HG03558 (cell line): ENCODE results near the gene DCC.

Source experiments
- ATAC-seq: cut with Tn5 transposase; IDR thresholded peaks from one replicate; pipeline ENCODE4 v1.9.1; 2021; ENCODE audit warnings: moderate number of reproducible peaks; ENCODE audit not compliant: unreplicated experiment; ENCODE audit errors: extremely low read depth

The DCC gene

DNA sequence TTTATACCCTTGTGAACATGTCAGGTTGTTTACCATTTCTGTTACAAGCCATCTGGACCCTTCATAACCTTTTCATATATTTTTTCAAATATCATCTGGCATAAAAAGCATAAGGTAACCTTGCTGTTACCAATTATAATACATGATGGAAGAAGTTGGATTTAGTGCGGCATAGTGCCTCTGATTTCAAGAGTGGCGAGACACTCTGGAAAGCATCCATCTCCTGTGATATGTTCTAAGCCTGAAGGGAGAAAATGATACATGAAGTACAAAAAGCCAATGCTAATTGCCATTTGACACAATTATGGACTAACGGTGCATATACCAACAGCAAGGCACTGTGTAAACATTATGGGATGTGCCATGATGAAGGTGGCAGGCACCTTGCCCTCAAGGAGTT, 75.1 kb downstream of the DCC start:
- ATAC-seq: no peak

DNA sequence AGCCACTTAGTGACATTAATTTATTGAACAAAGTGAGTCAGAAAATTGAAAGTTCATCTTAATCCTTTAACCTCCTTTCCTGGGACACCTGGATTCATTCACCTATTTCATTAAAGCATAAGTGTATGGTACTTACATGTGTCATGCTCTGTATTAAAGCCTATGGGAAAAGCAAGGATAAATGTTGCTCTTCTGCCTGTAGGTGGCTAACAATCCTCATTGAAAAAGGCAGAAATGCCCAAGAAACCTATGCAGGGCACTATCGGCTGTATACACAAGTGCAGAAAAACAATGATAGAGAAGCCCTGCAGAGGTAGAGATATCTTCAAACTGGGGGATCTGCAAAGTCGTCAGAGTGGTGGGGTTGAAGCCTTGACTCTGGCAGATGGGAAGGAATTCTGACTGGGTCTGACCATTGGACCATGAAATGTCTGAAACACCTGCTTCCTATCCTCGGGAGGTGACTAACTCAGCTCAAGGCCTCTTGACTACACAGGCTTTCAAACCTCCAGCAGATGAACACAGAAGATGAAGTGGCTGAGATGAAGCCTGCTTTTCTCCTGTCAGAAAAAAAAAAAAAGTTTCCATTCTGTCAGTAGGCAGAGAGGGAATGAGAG, 83.1 kb downstream of the DCC start:
- ATAC-seq: no peak

DNA sequence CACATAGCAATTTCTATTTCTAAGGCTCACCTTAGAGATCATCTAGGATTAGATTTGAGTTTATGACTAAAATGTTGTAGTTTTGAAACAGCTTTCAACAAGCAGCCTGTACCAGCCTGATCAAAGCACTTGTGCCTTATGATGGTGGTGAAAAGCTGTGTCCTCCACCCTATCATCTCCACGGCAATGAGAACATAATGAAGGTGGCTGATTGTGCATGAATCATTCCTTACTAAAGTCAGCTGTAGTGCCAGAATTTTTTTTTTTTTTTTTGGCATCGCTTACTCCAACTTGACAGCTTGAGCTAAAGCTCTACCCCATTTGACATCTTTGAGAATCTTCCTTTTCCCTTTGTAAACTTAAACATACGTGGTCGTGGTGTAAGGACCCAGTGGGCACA, 86.0 kb downstream of the DCC start:
- ATAC-seq: no peak

DNA sequence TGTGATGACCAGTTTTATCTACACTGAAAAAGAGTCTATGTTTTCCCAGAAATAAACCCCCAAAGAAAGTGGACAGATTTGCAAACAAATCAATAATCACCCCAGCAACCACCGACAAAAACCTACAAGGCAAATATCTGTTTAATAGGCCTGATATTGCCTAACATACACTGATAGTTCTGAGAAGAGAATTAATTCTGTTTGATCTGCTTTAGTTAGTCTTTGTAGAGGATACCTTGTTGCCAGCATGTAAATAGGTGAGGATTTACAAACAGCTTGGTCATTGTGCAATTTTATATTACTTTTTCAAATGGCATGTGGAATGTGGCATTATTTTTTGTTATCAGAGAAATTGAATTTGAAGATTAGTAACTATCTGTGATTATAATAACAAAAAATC, 86.5 kb downstream of the DCC start:
- no peak for ATAC-seq

DNA sequence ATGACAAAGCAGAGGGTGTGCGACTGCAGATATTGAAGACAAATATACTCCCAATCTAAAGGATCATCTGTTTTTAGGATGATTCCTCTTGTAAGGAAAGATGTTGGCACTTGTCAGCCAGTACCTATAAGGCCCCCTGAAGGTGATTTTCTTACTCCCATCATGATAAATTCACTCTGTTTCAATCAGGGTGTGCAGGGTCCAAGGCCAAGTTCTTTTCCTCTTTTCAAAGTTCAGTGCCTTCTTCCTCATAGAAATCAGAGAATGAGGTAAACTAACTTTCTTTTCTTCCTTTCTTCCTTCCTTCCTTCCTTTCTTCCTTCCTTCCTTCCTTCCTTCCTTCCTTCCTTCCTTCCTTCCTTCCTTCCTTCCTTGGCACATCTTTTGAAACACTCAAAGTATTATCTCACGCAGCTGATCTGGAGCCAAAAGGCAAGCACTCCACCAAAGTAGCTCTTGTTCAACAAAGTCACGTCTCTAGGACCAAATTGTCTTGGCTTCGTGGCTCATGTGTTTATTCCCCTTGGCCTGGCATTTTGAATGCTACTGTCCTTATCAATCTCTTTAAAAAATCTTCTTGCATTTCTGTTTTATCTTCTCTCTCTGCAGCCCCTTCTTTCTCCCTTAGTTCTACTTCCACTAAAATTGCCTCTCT, 87.7 kb downstream of the DCC start:
- ATAC-seq: no peak

DNA sequence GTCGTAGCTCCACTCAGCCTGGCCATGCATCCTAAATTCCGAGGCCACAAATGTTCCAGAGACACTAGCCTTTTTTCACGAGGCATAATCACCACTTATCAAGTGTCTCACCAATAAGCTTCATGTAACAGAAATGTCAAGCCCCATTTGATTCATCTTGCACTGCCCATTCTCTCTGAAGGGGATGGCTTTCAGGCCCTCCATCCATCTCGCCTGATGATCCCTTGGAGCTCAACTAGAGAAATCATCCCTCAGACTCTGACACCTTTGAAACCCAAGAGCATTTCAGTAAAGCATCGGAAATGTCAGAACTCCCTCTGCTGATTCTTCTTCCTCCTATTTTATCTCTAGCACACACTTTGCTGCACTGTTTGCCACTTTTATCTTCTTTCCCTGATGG, 91.7 kb downstream of the DCC start:
- no peak for ATAC-seq

DNA sequence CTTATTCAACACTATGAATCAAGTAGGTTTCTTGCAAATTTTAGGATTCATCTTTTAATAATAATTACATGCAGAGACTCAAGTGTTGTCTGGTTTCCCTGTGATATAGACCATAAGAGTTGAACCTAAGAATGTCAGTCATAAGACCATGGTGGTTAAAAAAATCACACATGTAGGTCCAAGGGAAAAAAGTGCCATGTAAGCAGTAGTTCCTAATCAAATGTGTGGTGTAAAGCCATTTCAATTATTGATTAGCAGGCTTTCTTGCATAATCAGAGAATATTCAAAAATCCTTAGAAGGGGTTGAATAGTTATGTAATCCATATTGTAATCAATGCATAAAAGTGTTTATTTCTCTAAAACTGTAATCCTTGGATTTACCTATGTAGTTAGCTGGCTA, 93.8 kb downstream of the DCC start:
- ATAC-seq: no peak

DNA sequence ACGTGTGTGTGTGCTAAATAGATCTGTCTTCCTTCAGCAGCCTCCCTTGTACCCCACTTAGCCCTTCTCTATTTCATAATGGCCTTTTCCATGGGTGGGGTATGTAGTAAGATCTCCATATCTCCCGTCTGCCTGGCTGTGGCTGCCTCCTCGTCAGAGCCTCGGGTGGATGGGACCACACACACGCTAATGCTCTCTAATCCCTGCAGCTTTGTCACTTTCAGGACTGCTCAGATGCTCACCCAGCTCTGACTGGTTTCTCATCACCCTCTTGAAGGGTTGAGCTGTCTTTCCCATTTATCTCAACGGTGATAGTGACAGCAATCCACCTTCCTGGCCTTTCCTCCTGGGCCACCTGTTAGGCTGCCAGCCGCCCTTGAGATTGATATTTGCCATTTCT, 95.3 kb downstream of the DCC start:
- no peak for ATAC-seq

DNA sequence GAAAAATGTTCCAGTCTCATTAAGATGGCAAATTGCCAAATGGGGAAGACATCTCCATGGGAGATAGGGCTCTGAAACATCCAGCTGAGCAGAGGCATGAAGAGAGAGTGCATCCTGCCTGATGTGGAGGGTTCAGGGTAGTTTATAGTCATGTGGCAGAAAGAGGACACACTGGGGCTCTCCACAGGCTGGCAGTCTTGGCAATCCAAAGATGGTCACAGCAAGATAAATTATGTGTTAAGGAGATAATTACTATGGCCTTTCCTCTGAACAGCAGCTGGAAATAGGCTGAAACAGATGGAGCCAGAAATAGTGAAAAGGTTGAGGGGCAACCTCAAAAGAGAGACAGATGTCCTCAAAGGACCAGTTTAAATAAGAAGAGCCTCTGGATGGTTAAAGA, 97.2 kb downstream of the DCC start:
- no peak for ATAC-seq

DNA sequence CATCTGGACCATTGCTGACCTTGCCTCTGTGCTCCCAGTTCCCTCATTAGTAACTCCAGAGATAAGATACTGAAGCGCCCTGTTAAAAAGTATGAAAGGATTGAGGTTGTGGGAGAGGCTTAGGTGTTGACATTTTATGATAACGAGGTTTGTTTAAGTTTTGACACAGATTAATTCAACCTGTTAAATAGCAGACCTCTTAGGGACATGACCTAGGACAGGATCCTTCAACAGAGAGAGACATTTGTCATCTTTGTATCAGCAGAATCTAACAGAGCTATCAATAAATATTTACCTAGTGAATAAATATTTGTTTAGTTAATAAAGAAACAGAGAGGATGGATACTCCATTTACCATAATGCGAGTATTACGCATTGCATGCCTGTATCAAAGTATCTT, 99.5 kb downstream of the DCC start:
- no peak for ATAC-seq

DNA sequence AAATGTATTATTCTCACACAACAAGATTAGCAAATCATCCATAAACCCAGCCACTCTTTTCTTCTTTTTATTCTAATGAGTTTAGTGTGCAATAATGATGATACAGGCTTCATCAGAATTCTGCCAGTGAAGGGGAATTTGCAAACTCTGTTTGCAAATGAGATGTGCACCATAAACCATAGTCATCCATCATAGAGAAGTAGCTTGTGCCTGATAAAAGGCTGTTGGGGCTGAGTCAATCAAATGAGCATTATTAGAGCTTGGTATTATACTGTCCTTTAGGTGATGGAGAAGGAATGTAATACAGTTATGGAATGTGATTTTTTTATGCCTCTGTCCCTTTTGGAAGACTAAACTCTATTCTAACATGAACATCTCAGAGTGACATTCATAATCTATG, 101.8 kb downstream of the DCC start:
- no peak for ATAC-seq

DNA sequence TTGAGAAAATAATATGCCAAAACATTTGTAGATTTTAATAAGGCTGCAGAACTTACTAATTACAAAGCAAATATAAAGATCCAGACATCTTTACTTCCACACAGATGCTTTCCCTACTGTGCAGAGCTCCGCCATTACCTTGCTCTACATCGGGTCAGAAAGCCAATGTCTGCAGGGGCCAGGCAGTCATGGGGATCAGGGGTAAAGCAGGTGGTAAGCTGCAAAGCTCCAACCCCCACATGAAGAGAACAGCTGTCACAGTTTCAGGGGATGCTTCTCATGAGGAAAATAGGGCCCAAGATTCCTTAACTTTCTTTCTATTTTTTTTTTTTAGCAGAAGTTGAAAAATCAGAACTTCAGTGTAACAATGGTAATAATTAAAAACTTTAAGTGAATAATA, 102.7 kb downstream of the DCC start:
- ATAC-seq: no peak

DNA sequence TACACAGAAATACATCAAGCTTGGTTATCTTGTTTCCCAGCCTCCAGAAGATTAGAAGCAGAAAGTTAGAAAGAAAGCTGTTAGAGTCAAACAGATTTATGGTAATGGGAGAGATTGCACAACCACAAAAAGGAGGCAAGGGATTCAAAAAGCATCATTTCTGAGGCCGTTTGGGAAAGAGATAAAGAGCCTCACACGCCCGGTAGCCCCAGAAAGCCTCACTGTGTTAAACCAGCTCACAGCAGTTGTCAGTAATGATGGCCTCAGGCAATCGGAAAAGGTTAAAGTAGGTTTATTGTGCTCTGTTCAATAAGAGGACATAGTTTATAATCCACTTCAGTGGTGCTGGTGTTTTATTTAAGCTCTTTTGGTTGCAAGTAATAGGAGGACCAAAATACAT, 111.3 kb downstream of the DCC start:
- no peak for ATAC-seq

DNA sequence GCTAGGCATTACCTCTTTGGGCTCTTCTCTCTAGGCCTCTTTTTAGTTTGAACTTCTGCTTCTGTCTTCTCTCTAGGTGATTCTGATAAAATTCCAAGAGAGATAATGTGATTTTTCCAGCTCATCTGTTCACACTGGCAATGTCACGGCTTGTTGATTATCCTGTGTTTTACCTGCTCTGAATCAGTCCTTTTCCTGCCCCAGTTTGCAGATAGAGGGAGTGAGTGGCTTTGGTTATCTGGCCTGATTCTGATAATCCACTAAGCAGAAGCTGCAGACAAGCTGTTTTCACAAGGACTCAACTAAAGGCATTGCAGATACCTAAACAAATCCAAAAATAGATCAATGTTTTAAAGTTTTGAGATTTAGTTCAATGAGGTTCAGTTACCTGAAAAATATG, 111.9 kb downstream of the DCC start:
- no peak for ATAC-seq

DNA sequence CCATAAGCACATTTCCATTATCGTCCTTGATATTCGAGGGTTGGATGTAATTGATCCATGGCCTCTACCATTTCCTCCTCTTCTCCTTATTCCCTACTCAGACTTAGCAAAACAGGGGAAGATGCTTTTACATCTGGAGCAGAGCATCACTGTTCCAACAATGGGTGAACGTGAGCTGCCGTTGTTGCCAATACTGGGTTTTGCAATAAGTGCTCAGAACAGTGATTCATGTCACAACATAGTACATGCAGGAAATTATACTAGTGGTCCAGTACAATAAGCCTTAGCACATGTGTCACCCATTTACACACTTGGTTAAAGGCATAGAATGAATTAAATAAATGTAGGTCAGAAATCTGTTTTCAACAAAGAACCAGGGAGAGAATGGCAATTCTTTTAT, 112.4 kb downstream of the DCC start:
- no peak for ATAC-seq

DNA sequence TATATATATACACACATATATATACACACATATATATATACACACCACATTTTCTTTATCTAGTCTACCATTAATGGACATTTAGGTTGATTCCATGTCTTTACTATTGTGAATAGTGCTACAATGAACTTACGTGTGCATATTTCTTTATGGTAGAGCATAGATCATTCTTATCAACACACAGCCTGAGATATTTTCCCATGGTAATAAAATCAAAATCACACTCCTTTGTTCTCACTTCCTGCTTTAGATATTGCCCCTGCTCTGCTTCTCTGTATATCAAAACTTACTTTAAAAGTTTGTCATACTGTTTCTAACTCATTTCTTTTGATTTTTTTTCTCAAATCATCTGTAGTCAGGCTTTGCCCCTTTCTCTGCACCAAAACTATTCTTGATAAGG, 119.9 kb downstream of the DCC start:
- no peak for ATAC-seq

DNA sequence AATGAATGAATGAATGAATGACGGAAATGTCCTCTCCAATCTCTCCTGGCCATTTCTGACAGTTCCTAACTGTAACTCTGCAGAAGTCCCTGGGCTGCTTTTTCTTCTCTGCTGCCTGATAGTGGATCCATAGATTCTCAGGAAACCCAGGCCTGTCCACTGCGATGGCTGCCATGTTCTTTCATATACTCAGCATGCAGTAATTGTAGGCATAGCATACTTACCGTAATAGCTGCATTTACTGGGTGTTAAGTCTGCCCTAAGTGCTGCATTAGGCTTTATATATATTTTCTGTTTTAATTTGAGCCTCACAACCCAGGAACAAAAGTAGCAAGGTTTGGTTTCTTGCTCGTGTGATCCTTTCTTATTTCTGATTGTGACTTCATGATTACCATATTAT, 122.9 kb downstream of the DCC start:
- ATAC-seq: no peak

DNA sequence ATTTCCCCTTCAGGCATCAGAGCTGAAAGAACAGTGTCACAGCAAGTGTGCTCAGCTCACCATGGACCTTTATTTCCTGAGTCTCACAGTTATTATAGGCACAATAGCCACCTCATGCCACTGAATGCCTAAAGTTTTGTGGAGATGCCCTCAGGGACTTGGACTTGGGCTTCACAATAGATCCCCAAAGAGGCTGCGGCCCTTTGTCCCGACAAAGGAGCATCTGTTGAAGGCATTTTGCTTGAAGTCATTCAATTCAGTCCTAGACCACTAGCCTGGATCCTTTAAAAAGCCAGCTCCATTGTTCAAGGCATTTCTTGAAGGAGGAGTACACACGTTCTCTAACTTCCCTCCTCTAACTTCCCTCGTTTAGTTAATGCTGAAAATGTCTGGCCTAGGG, 125.4 kb downstream of the DCC start:
- ATAC-seq: no peak

DNA sequence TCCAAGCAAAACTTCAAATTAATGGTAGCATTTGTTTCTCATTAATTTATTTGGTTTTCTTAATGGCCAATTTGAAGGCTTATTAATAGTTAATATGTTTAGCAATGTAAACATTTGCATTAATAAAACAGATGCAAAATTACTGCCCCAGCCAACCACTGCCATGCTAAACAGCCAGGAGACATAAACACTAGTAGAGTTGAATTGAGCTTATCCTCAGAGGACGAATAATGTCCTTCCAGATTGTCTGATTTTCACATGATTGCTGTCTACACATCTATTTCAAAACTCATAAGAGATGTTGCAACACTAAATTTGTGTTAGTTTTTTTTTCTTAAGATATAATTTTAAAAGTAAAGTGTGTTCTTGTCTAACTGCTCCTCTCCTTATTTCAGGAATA, 128.5 kb downstream of the DCC start:
- ATAC-seq: no peak

DNA sequence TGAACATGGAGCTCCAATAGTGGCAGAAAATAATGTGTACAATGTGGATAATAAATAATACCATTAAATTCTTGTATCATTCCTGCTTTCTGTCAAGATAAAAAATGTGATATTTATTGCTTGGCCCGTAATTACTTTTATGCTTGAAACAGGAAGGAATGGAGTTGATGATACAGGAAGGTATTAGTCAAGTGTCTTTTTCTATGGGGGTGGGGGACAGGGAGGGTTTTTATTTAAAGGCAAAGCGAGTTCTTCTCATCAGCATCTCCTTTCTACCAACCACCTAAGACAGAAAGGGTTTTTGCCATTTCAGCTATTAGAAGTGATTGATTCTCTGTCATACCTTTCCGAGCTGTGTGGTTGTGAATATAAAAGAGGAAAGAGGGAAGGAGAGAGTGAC, 135.3 kb downstream of the DCC start:
- no peak for ATAC-seq

DNA sequence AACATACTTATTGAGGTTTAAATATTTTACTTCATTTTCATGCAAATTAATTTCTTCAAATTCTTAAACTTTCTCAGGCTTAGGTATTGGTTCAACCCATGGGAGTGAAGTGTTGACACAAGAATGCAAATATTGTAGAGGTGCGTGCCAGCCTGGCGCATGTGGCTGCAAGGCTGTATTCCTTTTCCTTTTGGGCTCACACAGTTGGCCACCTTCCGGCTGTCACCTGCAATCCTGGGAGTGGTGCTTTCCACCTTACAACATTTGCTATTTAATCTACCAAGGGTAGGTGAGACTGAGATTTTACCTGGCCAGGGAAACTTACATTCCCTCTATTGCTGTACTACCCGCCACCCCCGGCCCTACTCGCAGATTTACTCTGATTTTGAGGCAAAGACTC, 141.1 kb downstream of the DCC start:
- ATAC-seq: no peak

DNA sequence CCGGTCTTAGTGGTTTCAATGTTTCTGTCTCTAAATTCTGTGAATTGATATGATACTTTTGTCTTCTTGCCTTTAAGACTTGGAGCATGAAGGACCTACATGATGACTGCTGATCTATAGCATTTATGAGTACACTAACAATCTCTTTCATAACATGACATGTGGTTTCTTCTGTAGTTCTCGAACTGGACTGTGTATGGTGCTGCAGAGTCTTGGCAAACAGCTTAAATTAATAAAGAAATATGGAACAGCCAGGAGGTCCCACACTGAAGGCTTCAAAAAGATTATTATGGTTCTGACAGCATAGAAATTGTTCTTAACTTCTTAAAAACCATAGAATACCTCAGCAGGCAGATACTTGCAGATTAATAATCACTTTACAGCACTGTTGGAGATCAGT, 145.0 kb downstream of the DCC start:
- no peak for ATAC-seq

DNA sequence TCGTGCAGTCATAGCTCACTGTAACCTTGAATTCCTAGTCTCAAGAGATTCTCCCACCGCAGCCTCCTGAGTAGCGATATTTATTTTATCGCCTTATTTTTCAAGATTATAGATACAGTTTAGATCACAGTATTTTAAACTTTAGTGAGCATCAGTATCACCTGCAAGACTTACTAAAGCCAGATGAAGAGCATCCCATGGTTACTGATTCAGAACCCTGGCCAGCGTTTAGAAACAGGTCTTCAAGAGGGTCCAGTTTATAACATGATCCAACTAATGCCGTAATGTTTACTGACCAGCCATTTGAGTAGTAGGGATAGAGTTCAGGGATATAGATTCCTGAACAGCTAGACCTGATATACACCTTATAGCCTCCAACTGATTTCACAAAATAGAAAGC, 146.1 kb downstream of the DCC start:
- no peak for ATAC-seq
